ENCODE results near the gene MAGI2. TPM values are rescaled to one million over a fixed set of nuclear protein-coding genes. Genes with fewer than 3 reads are reported as not detected.

MAGI2 gene
- total and polyA plus RNA-seq, 4 donors = 0.37 to 4.1 (median 1.4) TPM

Small RNAs within 50 kb of the gene (small RNA-seq; reads per million reads assigned to genes)
- not detected for gene RNU6-337P
- not detected for gene RNU6-530P

Data from liver (tissue), 5 donors.